Parathyroid adenoma (tissue), 2 donors: Measurements from ENCODE around the gene UBTD1.

Source experiments
- H2AFZ ChIP-seq: fragments of 300-600 bp; sonication (generic); one replicate; pipeline ENCODE4 v1.7.0; 2017; ENCODE audit warnings: antibody characterized with exemption, mild to moderate bottlenecking
- H3K27ac ChIP-seq: fragments of 300-600 bp; sonication (generic); one replicate; pipeline ENCODE4 v1.7.0; 2017
- H3K27me3 ChIP-seq: fragments of 300-600 bp; sonication (generic); one replicate; pipeline ENCODE4 v1.7.0; 2017; ENCODE audit warnings: low read length; ENCODE audit not compliant: control insufficient read depth, insufficient read depth
- H3K36me3 ChIP-seq: fragments of 300-600 bp; sonication (generic); one replicate; pipeline ENCODE4 v1.7.0; 2017; ENCODE audit warnings: low read length; ENCODE audit not compliant: control insufficient read depth, insufficient read depth
- H3K4me1 ChIP-seq: fragments of 300-600 bp; sonication (generic); one replicate; pipeline ENCODE4 v1.7.0; 2017; ENCODE audit warnings: control low read depth
- H3K4me2 ChIP-seq: fragments of 300-600 bp; sonication (generic); one replicate; pipeline ENCODE4 v1.7.0; 2017; ENCODE audit warnings: low read length
- H3K4me3 ChIP-seq: fragments of 300-600 bp; sonication (generic); one replicate; pipeline ENCODE4 v1.7.0; 2017; ENCODE audit warnings: low read depth, low read length
- H3K79me2 ChIP-seq: fragments of 300-600 bp; sonication (generic); one replicate; pipeline ENCODE4 v1.7.0; 2017; ENCODE audit warnings: control low read depth
- H3K9ac ChIP-seq: fragments of 300-600 bp; sonication (generic); one replicate; pipeline ENCODE4 v1.7.0; 2017; ENCODE audit warnings: mild to moderate bottlenecking
- H3K9me3 ChIP-seq: fragments of 300-600 bp; sonication (generic); one replicate; pipeline ENCODE4 v1.7.0; 2017; ENCODE audit warnings: low read length; ENCODE audit not compliant: control insufficient read depth
- TF ChIP-seq, protein P1 (sequence below): fragments of 300-600 bp; sonication (generic); IDR thresholded peaks from one replicate; pipeline ENCODE4 v1.7.0; 2017; ENCODE audit warnings: antibody characterized with exemption, mild to moderate bottlenecking
- donor health status: primary hyperparathyroidism.

UBTD1 gene

DNA sequence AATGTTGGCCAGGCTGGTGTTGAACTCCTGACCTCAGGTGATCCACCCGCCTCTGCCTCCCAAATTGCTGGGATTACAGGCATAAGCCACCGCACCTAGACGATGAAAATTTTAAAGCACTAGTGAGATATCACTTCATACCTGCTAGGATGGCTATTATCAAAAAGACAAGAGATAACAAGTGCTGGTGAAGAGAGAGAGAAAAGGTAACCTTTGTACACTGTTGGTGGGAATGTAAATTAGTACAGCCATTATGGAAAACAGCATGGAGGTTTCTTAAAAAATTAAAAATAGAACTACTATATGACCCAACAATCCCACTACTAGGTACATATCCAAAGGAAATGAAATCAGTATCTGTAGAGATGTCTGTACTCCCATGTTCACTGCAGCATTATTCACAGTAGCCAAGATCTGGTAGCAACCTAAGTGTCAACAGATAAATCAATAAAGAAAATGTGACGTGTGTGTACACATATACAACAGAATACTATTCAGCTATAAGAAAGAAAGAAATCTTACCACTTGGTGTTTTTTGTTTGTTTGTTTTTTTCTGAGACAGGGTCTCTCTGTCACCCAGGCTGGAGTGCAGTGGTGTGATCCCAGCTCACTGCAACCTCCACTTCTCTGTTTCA is 13.0 kb upstream of the UBTD1 start:
- Histone ChIP-seq H3K79me2 (peaks cover 45% of the 10 kb centered on the region), H3K4me3 (no peak overlapping the region), H3K9ac (no peak overlapping the region), H2AFZ (no peak overlapping the region), H3K4me1 (no peaks in the 10 kb centered on the region), H3K27me3 (no peaks in the 10 kb centered on the region), H3K36me3 (no peaks in the 10 kb centered on the region), H3K9me3 (no peaks in the 10 kb centered on the region), H3K4me2 (no peak overlapping the region), H3K27ac (no peak overlapping the region)
- TF ChIP-seq, protein P1, sequence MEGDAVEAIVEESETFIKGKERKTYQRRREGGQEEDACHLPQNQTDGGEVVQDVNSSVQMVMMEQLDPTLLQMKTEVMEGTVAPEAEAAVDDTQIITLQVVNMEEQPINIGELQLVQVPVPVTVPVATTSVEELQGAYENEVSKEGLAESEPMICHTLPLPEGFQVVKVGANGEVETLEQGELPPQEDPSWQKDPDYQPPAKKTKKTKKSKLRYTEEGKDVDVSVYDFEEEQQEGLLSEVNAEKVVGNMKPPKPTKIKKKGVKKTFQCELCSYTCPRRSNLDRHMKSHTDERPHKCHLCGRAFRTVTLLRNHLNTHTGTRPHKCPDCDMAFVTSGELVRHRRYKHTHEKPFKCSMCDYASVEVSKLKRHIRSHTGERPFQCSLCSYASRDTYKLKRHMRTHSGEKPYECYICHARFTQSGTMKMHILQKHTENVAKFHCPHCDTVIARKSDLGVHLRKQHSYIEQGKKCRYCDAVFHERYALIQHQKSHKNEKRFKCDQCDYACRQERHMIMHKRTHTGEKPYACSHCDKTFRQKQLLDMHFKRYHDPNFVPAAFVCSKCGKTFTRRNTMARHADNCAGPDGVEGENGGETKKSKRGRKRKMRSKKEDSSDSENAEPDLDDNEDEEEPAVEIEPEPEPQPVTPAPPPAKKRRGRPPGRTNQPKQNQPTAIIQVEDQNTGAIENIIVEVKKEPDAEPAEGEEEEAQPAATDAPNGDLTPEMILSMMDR: no peak

GRCh38 chr10:97490592-97490991 is 8.1 kb upstream of the UBTD1 start:
- Histone ChIP-seq H3K36me3 (no peaks in the 10 kb centered on the region), H3K4me1 (no peaks in the 10 kb centered on the region), H2AFZ (no peak overlapping the region), H3K79me2 (peaks cover 65% of the 10 kb centered on the region), H3K4me3 (no peak overlapping the region), H3K9ac (no peak overlapping the region), H3K4me2 (no peak overlapping the region), H3K9me3 (no peaks in the 10 kb centered on the region), H3K27ac (no peak overlapping the region), H3K27me3 (no peaks in the 10 kb centered on the region)
- TF ChIP-seq, protein P1: no peak

GRCh38 chr10:97494151-97494550 is 4.6 kb upstream of the UBTD1 start:
- no peak overlapping the region for H3K4me2 ChIP-seq
- H3K79me2 ChIP-seq: peaks cover 64% of the 10 kb centered on the region
- no peak overlapping the region for H3K4me3 ChIP-seq
- no peaks in the 10 kb centered on the region for H3K36me3 ChIP-seq
- H3K9me3 ChIP-seq: no peaks in the 10 kb centered on the region
- no peak overlapping the region for H3K27ac ChIP-seq
- H2AFZ ChIP-seq: no peak overlapping the region
- H3K27me3 ChIP-seq: no peaks in the 10 kb centered on the region
- TF ChIP-seq, protein P1: no peak
- H3K4me1 ChIP-seq: no peaks in the 10 kb centered on the region
- H3K9ac ChIP-seq: no peak overlapping the region

DNA sequence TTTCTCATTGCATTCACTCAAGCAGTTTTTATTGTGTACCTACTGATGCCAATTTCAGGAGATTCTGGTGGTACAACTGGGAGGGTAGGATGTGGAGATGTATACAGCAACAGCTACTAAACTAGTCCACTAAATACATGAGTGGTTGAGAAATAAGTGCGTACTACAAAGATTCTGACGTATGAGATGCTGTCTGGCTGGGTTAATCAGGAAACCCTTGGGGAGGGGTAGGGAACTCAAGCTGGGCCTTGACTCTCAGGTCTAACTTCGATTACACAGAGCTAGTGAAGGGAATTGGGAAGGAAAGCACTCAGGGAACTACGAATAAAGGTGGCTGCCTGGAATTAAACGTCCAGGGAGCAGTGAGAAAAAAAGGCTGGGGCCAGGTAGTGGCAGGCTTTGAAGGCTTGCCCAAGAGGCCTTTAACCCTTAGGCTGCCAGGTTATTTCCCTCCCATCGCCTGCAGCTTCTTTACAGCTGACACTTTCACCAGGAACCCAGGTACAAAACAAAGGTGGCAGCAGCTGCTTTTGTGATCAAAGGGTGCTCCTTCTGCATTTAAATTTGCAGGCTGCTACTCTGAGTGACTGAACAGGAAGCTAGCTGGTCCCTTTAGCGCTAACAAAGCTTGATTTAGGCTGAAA is 3.7 kb upstream of the UBTD1 start:
- Histone ChIP-seq H2AFZ (no peak overlapping the region), H3K27ac (no peak overlapping the region), H3K4me2 (no peak overlapping the region), H3K27me3 (no peaks in the 10 kb centered on the region), H3K79me2 (peaks cover 56% of the 10 kb centered on the region), H3K36me3 (no peaks in the 10 kb centered on the region), H3K9ac (no peak overlapping the region), H3K9me3 (no peaks in the 10 kb centered on the region), H3K4me1 (peaks cover 3% of the 10 kb centered on the region), H3K4me3 (no peak overlapping the region)
- TF ChIP-seq, protein P1: no peak

DNA sequence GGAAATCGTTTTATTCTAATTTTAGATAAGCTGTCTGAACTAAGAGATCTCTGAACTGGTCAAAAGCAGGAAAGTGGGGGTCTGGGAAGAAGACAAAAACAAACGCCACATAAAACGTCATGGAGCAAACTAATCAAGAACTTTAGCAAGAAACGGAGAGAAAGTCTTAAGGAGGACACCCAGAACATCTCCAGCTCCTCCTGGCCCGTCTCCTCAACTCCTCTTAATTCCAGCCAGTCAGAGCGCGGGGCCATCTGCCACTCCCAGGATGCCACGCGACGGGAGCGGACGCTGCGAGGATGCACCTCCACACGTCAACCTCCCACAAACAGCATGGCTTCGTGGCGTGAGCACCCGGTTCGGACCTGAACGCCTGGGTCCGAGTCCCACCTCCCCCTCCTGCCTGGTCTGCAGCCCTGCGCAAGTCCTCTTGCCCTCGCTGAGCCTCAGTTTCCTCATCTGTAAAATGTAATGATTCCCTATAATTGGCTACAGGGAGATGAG is 1.1 kb upstream of the UBTD1 start:
- peaks cover 38% of the 10 kb centered on the region for H3K79me2 ChIP-seq
- H3K36me3 ChIP-seq: no peaks in the 10 kb centered on the region
- H3K9ac ChIP-seq: peak overlapping the region; percentile 21
- peaks cover 3% of the 10 kb centered on the region for H3K4me1 ChIP-seq
- TF ChIP-seq, protein P1: no peak
- no peaks in the 10 kb centered on the region for H3K27me3 ChIP-seq
- H3K4me2 ChIP-seq: peak overlapping the region; percentile 98
- H3K9me3 ChIP-seq: no peaks in the 10 kb centered on the region
- peak overlapping the region; percentile 78 for H2AFZ ChIP-seq
- H3K27ac ChIP-seq: peak overlapping the region; percentile 81
- peak overlapping the region; percentile 90 for H3K4me3 ChIP-seq
